22Rv1 (cell line): ENCODE measurements around the gene PCED1B.

Experiments
- CTCF ChIP-seq: fragments of 450-650 bp; IDR thresholded peaks from 2 replicates; pipeline ENCODE4 v1.5.1; 2017; ENCODE audit warnings: mild to moderate bottlenecking
- ZFX ChIP-seq: fragments of 450-650 bp; IDR thresholded peaks from 2 replicates; pipeline ENCODE4 v1.6.1; 2017; ENCODE audit warnings: antibody characterized with exemption, borderline replicate concordance

DNA sequence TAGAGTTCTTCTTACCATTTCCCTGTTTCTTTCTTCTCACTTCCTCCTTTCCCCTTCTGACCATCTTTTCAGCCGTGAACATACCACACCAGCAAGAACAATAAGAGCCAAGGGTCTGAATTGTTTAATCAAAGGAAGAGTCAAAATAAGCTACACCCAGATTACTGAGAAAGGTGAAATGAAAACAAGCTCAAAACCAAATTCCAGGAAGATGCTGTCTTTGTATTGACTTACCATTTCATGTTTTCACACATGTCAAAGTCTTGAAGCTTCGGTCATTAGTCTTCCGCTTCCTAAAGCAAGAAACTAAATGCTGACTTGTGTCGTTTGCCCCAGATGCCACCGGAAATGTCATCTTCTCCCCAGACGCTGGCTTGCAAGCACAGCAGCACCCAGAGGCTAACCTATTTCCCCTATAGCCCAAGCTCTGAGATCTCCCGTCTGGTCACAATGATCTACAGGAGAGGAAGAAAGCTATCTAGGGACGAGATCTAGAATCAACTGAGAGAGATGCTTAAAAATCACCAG lies 136.8 kb downstream of the PCED1B start:
- TF ChIP-seq CTCF: no peak
- TF ChIP-seq ZFX: no peak
